ENCODE data around the gene AHCY.

DNA sequence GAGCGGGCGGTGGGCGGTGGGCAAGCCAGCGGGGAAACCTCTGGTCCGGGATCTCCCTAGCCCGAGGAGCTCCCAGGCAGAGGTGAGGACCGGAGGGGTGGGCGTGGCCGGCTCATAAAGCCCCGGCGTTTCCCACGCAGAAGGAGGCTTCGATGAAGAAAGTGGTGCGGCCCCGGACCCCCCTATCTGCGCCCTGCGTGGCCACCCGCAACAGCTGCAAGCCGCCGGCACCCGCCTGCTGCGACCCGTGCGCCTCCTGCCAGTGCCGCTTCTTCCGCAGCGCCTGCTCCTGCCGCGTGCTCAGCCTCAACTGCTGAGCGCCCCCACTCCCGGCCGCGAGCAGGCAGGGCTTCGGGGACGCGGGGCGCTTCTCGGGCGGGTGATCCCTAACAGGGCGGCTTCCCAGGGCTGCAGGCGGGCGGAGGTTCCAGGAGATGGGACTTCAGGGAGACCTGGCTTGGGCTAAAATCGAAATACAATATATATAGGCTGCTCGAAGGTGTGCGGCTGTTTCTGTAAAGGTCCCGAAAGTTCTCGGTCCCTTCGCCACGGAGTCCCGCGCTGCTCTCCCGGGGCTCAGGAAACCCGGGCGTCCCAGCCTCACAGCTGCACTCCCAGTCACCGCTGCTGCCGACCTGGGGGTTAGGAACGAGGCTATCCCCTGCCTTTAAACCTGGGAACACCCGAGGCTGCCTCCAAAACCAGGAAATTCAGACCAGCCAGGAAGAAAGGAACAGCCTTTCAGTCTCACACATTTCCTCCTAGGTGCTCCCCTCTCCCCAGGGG is 34.1 kb downstream of the AHCY start:
- TF ChIP-seq, protein P1, sequence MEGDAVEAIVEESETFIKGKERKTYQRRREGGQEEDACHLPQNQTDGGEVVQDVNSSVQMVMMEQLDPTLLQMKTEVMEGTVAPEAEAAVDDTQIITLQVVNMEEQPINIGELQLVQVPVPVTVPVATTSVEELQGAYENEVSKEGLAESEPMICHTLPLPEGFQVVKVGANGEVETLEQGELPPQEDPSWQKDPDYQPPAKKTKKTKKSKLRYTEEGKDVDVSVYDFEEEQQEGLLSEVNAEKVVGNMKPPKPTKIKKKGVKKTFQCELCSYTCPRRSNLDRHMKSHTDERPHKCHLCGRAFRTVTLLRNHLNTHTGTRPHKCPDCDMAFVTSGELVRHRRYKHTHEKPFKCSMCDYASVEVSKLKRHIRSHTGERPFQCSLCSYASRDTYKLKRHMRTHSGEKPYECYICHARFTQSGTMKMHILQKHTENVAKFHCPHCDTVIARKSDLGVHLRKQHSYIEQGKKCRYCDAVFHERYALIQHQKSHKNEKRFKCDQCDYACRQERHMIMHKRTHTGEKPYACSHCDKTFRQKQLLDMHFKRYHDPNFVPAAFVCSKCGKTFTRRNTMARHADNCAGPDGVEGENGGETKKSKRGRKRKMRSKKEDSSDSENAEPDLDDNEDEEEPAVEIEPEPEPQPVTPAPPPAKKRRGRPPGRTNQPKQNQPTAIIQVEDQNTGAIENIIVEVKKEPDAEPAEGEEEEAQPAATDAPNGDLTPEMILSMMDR (conservative IDR thresholded peaks at IDR 0.05), result no peak
- no peak for TF ChIP-seq EZH2 (IDR thresholded peaks at IDR 0.05; ENCODE audit: low read depth)
